ENCODE results near the gene LLGL2. TPM values are rescaled to one million over a fixed set of nuclear protein-coding genes. Genes with fewer than 3 reads are reported as not detected.
A peak's percentile ranks its signal among the peaks of the same experiment; 100 is the strongest.

Gene LLGL2
- total RNA-seq, 4 donors from 2014 or later: 57.3 to 96.0 (median 79.6) TPM

GRCh38 chr17:75544250-75544649 lies 18.8 kb downstream of the LLGL2 start:
- intact Hi-C loops (cut with DNase I; ENCODE audit: low total_unique reads): no loop called here
- TF ChIP-seq CTCF (IDR thresholded peaks at IDR 0.05) (no peak), POLR2A (IDR thresholded peaks at IDR 0.05) (no peak)
- H3K4me3 ChIP-seq (ENCODE audit: low read depth, poor library complexity, severe bottlenecking): no peak overlapping the region
- no peak for DNase-seq (ENCODE audit: low spot score in 2 of 2)
- 74 to 82% methylated on average over 8 of the region's 8 CpGs for WGBS, 2 donors

GRCh38 chr17:75546181-75546580 lies 20.7 kb downstream of the LLGL2 start:
- no peak overlapping the region for H3K4me3 ChIP-seq (ENCODE audit: low read depth, poor library complexity, severe bottlenecking)
- no peak for DNase-seq (ENCODE audit: low spot score in 2 of 2)
- 92 to 93% methylated on average over 13 of the region's 13 CpGs for WGBS, 2 donors
- intact Hi-C loops (cut with DNase I; ENCODE audit: low total_unique reads): no loop called here
- no peak for TF ChIP-seq CTCF (IDR thresholded peaks at IDR 0.05)
- TF ChIP-seq POLR2A (IDR thresholded peaks at IDR 0.05): no peak

GRCh38 chr17:75547091-75547490 lies 21.6 kb downstream of the LLGL2 start:
- DNase-seq (ENCODE audit: low spot score in 2 of 2): peak in 1 of 2 donors; percentile 36
- H3K4me3 ChIP-seq (ENCODE audit: low read depth, poor library complexity, severe bottlenecking): no peak overlapping the region
- intact Hi-C loops (cut with DNase I; ENCODE audit: low total_unique reads): no loop called here
- 60 to 71% methylated on average over 9 of the region's 9 CpGs for WGBS, 2 donors
- TF ChIP-seq POLR2A (IDR thresholded peaks at IDR 0.05) (no peak), CTCF (IDR thresholded peaks at IDR 0.05) (no peak)

GRCh38 chr17:75548813-75549212 lies 23.3 kb downstream of the LLGL2 start:
- intact Hi-C loops (cut with DNase I; ENCODE audit: low total_unique reads): no loop called here

GRCh38 chr17:75549246-75550138 lies 24.0 kb downstream of the LLGL2 start:
- no peak for TF ChIP-seq CTCF (IDR thresholded peaks at IDR 0.05)
- TF ChIP-seq POLR2A (IDR thresholded peaks at IDR 0.05): no peak
- intact Hi-C loops (cut with DNase I; ENCODE audit: low total_unique reads): no loop called here
- 42 to 52% methylated on average over 14 to 19 of the region's 22 CpGs for WGBS, 2 donors
- H3K4me3 ChIP-seq (ENCODE audit: low read depth, poor library complexity, severe bottlenecking): no peak overlapping the region
- DNase-seq (ENCODE audit: low spot score in 2 of 2): peak in 1 of 2 donors; percentile 39

More at GRCh38 chr17:75548813-75549212, 23.3 kb downstream of the LLGL2 start:
- no peak for TF ChIP-seq CTCF (IDR thresholded peaks at IDR 0.05)
- H3K4me3 ChIP-seq (ENCODE audit: low read depth, poor library complexity, severe bottlenecking): no peak overlapping the region
- DNase-seq (ENCODE audit: low spot score in 2 of 2): no peak
- WGBS, 2 donors: 42 to 61% methylated on average over 4 to 5 of the region's 5 CpGs
